Measurements from ENCODE around the gene IL7R.

IL7R gene, protein sequence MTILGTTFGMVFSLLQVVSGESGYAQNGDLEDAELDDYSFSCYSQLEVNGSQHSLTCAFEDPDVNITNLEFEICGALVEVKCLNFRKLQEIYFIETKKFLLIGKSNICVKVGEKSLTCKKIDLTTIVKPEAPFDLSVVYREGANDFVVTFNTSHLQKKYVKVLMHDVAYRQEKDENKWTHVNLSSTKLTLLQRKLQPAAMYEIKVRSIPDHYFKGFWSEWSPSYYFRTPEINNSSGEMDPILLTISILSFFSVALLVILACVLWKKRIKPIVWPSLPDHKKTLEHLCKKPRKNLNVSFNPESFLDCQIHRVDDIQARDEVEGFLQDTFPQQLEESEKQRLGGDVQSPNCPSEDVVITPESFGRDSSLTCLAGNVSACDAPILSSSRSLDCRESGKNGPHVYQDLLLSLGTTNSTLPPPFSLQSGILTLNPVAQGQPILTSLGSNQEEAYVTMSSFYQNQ

DNA sequence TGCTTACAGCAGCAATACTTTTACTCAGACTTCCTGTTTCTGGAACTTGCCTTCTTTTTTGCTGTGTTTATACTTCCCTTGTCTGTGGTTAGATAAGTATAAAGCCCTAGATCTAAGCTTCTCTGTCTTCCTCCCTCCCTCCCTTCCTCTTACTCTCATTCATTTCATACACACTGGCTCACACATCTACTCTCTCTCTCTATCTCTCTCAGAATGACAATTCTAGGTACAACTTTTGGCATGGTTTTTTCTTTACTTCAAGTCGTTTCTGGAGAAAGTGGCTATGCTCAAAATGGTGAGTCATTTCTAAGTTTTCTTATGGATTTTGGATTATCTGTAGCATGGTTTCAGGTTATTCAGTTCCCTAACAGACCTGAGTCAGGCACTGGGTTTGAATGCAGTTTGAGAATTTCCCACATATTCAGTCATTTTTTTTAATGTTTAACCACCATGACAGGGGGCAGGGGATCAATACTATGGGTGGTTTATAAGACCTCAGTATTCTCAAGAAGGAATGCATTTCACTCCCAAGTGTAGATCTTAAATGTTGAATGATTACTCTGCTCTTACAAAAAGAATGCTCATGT is at the start of gene IL7R:
TSS of gene IL7R (plus strand) at position 127 of the 587 bp plus-strand sequence. CDS start at position 214, 87 bp downstream.
- TF ChIP-seq GATA2 (IDR thresholded peaks at IDR 0.05; ENCODE audit: low read depth, low read length) = no peak
- TF ChIP-seq GATA3 (IDR thresholded peaks at IDR 0.05; ENCODE audit: low read depth, low read length) = no peak

DNA sequence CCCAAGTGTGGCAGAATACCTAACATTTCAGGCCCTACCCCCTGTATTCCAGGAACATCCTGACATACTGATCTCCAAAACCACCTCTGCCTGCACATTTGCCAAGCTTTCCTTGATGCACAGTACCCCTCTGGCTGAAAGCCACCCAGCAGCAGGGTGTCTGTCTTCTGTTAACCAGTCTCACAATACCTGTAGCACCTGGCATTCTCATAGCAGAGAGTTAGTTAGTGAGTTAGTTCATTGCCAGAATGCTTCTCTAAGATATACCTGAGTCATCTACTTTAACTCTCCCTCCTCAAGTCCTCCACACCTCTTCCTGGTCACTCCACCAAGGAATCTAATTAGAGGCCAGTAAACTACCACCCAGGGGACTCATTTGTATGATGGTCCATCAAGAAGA is 46.1 kb upstream of the IL7R start:
- TF ChIP-seq GATA3 (IDR thresholded peaks at IDR 0.05; ENCODE audit: low read depth, low read length) (no peak), GATA2 (IDR thresholded peaks at IDR 0.05; ENCODE audit: low read depth, low read length) (no peak)

DNA sequence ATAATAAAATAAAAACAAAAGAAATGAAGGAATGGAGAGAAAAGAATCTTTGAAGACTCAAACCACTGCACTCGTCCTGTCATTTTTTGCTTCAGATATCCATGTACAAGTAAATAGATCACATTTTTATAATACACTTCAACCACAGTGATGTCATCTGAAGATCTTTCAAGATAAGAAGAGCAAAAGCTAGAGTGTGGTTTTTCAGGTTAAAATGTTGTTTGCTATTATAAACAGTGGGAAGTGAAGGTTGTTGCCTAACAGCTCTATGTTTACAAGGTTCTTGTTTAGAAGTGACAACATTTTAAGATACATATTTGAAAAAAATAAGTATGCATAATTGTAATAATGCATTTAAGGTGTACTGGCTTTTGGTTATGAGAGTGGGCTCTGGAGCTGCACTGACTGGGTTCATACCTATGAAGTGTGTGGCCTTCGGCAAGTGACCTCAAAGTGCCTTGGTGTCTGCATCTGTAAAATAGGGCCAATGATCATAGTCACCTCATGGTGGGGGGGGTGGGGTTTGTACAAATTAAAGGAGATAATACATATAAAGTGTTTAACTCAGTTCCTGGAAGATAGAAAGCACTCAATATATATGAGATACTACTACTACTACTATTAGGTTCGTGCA is 45.5 kb upstream of the IL7R start:
- TF ChIP-seq GATA3 (IDR thresholded peaks at IDR 0.05; ENCODE audit: low read depth, low read length) (no peak), GATA2 (IDR thresholded peaks at IDR 0.05; ENCODE audit: low read depth, low read length) (no peak)

DNA sequence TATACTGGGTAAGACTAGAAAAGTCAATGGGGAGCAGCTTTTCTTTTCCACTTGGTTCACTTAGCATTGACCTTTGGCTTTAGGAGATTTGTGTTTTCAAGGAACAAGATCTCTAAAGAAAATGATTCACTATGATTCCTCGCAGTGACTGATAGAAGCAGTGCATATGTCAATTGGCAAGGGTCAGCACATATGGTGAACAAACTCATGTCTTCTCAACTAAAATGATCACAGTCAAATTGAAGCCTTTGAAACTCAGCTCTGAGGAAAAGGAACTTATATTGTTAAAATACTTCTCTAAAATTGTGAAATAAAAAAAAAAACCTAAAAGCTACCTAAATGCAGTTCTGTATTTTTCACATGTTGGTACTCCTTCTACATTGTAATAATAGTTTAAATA is 43.2 kb upstream of the IL7R start:
- TF ChIP-seq GATA2 (IDR thresholded peaks at IDR 0.05; ENCODE audit: low read depth, low read length) = no peak
- no peak for TF ChIP-seq GATA3 (IDR thresholded peaks at IDR 0.05; ENCODE audit: low read depth, low read length)

DNA sequence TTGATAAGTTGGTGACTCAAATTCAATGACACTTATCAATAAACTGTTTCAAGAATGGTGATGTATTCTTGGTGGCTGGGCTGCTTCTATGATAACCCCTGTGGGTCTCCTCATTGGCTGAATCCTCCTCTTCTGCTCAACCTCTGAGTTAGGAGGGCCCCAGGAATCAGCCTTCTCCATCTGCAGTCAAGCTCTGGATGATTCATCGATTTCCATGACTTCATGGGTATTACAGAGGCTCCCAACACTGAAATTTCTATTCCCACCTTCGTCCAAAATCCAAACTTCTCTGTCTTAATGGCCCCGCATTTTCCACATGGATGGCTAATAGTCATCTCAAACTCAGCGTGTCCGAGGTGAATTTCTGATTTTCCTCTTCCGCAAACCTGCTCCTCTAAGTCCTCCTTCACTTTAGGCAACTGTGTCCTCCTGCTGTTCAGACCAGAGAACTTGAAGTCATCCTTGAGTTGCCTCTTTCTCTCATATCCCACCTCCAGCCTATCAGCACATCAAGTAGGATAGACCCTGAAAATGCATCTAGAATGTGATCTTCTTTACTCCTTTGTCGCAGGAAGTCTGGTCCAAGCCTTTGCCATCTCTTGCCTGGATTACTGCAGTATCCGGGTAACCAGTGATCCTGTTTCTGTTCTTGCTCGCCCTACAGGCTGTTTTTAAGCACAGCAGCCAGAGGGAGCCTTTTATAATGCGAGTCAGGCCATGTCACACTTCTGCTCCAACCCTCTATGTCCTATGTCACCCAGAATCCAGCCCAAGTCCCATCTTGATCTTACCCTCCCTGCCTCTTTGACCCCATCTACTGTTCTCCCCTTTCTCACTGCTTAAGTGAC is 41.4 kb upstream of the IL7R start:
- no peak for TF ChIP-seq GATA2 (IDR thresholded peaks at IDR 0.05; ENCODE audit: low read depth, low read length)
- TF ChIP-seq GATA3 (IDR thresholded peaks at IDR 0.05; ENCODE audit: low read depth, low read length) = no peak

DNA sequence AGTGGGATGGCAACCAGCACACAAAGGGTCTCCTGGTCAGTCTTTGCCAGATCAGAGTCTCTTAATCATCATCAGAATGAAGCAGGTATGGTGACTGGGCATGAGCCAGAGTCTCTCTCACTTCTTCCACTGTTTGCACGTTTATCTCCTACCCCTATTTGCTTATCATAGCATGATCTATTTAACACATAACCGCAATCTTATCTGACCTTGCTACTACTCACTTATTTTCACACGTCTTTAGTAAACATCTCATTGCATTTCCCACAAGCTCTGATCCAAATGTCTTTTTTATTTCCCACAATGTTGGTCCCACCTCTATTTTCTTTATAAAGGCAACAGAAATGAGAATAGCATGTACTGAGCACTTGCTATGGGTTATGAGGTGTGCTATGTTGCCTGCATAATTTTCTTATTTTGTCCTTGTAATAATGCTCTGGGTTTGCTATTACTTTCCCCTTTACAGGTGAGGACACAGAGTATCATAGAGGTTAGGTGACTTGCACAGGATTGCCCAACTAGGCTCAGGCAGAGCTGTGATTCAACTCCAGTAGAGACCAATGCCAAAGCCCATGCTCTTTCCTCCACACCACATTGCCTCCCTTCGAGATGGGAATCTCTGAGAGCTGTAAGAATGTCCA is 39.7 kb upstream of the IL7R start:
- TF ChIP-seq GATA2 (IDR thresholded peaks at IDR 0.05; ENCODE audit: low read depth, low read length) = no peak
- TF ChIP-seq GATA3 (IDR thresholded peaks at IDR 0.05; ENCODE audit: low read depth, low read length) = no peak

DNA sequence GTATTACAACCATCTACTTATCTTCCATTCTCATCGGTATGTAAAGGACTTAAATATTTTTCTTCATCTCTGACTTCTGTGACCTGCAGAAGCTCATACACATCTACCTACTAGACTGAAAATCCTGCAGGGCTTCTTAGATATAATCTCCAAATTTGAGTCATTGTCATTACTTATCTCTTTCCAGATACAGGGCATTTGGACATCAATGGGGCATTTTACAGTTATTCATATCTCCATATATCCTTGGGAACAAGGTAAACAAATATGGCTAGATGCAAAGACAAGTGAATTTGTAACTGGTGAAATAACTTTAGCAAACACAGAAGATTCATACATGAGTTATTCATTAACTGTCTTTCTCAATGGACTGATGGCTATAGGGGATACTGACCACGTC is 37.7 kb upstream of the IL7R start:
- TF ChIP-seq GATA3 (IDR thresholded peaks at IDR 0.05; ENCODE audit: low read depth, low read length) (no peak), GATA2 (IDR thresholded peaks at IDR 0.05; ENCODE audit: low read depth, low read length) (no peak)

DNA sequence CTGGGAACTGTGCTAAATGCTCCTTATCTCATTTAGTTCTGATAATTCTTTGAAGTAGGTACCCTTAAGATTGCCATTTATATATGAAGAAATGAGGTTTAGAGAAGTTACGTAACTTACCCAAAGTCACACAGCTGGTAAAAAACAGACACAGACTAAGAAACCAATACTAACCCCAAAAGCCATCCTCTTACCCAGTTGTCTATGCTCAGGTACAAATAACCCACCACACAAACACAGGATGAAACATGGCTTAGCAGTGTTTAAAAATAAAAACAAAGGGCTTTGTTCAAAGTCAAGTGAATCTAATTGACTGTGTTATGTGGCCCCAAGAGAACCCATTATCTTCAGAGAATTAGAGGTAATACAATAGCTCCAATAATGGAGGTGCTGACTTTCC is 37.0 kb upstream of the IL7R start:
- TF ChIP-seq GATA2 (IDR thresholded peaks at IDR 0.05; ENCODE audit: low read depth, low read length) (no peak), GATA3 (IDR thresholded peaks at IDR 0.05; ENCODE audit: low read depth, low read length) (no peak)

DNA sequence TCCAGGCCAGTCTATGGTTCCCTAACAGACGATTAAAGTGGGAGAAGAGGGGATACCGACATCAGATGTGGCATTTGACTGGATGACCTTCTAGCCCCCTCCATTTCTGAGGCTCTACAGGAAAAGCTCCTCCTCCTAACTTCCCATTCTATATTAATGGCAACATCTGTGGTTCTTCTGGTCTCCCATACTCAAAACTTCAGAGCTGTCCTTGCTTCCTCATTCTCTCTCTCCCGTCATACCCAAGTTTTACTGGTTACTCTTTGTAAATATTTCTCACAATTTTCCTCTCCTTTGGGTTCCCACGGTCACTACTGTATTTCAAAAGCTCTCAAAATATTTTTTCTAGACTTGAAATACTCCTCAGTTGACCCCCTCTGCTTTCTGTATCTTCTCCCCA is 36.0 kb upstream of the IL7R start:
- TF ChIP-seq GATA2 (IDR thresholded peaks at IDR 0.05; ENCODE audit: low read depth, low read length) = no peak
- TF ChIP-seq GATA3 (IDR thresholded peaks at IDR 0.05; ENCODE audit: low read depth, low read length) = no peak

DNA sequence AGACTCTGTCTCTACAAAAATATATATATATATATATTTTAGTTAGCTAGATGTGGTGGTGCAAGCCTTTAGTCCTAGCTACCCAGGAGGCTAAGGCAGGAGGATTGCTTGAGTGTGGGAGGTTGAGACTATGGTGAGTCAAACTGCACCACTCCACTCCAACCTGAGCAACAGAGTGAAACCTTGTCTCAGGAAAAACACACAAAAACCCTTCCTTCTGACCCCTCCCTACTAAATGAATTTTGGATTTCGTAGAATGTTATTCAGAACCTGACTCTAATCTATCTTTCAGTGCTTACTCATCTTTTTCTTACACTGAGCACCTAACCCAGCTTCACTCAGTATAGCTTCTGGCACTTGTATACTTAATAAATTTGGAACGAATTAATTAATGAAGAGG is 35.2 kb upstream of the IL7R start:
- TF ChIP-seq GATA2 (IDR thresholded peaks at IDR 0.05; ENCODE audit: low read depth, low read length) (no peak), GATA3 (IDR thresholded peaks at IDR 0.05; ENCODE audit: low read depth, low read length) (no peak)

DNA sequence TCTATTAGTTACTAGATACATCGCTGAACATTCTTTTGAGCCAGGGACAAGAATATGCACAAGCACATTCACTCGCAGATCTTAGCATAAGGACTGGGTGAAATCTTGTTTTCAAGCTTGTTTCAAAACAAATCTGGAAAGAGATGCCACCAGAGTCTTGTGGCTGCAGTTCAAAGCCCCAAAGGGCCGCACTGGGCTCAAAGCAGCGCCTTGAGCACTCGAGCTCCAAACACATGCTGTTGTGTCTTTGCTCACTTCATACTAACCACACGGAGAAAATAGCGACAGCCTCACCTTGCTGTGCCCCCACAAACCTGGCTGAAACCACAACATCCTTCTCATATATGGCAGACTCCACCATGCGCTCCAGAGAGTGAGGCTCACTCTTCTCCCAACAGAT is 34.2 kb upstream of the IL7R start:
- no peak for TF ChIP-seq GATA3 (IDR thresholded peaks at IDR 0.05; ENCODE audit: low read depth, low read length)
- TF ChIP-seq GATA2 (IDR thresholded peaks at IDR 0.05; ENCODE audit: low read depth, low read length) = no peak

DNA sequence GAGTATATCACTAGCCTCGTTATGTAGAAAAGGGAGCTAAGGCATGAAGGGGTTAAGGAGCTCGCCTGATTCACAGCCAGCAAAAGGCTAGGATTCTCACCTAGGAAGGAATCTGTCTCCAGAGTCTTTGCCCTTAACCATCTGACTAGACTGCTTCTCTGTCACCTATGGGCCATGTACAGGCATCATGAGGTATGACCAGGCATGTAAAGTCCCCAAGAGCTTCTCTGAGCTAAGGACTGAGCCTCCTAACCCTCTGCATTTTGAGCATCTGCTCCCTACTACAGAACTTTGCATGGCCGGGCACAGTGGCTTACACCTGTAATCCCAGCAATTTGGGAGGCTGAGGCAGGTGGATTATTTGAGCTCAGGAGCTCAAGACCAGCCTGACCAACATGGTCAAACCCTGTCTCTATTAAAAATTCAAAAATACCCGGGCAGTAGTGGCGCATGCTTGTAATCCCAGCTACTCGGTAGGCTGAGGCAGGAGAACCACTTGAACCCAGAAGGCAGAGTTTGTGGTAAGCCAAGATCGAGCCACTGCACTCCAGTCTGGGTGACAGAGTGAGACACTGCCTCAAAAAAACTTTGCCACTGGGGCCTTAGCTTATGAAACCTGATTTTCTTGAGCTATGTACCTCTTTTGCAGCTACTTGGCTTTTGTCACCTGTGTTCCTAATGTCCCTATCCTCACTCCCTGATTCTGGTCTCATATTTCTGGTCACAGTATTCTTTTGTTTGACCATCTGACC is 33.2 kb upstream of the IL7R start:
- TF ChIP-seq GATA3 (IDR thresholded peaks at IDR 0.05; ENCODE audit: low read depth, low read length) (no peak), GATA2 (IDR thresholded peaks at IDR 0.05; ENCODE audit: low read depth, low read length) (no peak)

DNA sequence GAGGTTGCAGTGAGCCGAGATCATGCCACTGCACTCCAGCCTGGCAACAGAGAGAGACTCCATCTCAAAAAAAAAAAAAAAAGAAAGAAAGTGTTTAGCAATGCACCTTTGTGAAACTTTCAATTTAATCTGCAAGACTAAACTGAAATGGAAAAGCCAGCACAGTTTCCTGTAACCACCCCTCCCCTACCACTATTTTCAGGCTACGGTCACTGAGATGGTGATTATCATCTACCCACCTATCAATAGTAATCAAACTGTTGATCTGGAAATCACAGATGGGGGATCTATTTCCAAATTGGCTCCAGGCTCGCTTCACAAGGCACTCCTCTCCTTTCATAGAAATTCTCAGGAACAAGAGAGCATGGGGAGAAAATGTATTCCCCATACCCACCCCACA is 30.6 kb upstream of the IL7R start:
- TF ChIP-seq GATA3 (IDR thresholded peaks at IDR 0.05; ENCODE audit: low read depth, low read length) (no peak), GATA2 (IDR thresholded peaks at IDR 0.05; ENCODE audit: low read depth, low read length) (no peak)
